Renal cortex interstitium (tissue), 11 donors: ENCODE results near the gene LMOD1. TPM values are rescaled to one million over a fixed set of nuclear protein-coding genes. Genes with fewer than 3 reads are reported as not detected.

Experiments
- DNase-seq, 11 donors: peaks; one replicate each; pipeline ENCODE4 v3.0.0-alpha.2; 2013; ENCODE audit warnings: low read depth in 9 of 11, low spot score in 4 of 11; ENCODE audit errors: extremely low read depth in 1 of 11
- polyA plus RNA-seq, 3 donors: library from polyadenylated mRNA; unstranded; fragments of 120-200 nt; gene quantifications; one replicate each; pipeline ENCODE4 v1.2.1, GENCODE V29; 2013; ENCODE audit not compliant: insufficient read length in 3 of 3

Gene LMOD1
- polyA plus RNA-seq, 3 donors, result 3.4 to 5.2 (median 4.3) TPM

- no peak for DNase-seq
These were observed 47.4 kb downstream of the LMOD1 start for GRCh38 chr1:201898992-201899391.

DNA sequence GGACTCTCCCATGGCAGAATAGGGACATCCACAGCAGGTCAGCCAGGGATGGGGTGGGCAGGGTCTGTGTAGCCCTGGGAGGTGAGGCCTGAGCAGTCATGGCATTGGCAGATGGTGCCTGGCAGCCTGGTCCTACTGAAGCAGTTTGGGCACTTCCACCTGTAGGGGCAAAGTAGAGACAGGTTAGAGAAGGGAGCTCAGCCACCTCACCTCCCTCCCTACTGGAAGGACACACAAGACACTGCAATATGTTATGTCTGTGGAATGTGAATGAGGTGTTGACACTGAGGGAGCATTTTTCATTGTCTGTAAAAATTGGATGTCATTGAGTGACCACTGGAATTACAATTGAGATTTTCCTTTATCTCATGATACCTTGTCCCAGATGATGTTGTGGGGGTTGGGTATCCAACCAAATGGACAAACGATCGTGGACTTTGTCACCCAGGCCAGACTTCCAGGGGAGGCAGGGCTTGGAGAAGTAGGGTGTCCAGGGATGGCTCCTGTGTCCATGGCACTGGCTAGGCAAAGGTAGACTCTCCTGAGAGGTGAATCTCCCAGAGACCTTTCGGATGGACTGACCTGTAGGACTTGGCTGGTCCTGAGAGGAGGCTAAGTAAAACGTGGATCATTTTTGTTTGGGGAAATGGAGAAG lies 48.0 kb downstream of the LMOD1 start:
- DNase-seq, result no peak

DNA sequence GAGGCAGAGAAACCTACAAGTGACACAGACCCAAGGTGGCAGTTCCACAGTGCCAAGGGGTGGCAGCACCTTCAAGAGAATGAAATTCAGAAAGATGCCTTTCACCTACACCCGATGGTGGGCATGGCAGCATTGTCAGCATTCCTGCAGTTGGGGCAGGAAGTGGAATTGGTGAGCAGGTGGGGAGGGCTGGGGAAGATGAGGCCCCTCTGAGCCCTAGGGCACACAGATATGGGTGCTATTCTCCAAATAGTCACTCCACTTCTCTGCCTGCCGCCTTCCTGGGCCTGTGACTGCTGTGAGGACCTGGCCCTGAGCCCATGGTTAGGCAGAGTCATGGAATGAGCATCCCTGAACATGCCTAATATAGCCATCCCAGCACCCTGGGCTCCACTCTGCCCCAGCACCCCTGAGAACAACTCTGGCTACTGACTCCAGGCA lies 49.4 kb downstream of the LMOD1 start:
- DNase-seq, result no peak

- peak; percentile 68 to 85 (median 81) for DNase-seq
These were observed 50.2 kb downstream of the LMOD1 start for GRCh38 chr1:201895913-201896807.

DNA sequence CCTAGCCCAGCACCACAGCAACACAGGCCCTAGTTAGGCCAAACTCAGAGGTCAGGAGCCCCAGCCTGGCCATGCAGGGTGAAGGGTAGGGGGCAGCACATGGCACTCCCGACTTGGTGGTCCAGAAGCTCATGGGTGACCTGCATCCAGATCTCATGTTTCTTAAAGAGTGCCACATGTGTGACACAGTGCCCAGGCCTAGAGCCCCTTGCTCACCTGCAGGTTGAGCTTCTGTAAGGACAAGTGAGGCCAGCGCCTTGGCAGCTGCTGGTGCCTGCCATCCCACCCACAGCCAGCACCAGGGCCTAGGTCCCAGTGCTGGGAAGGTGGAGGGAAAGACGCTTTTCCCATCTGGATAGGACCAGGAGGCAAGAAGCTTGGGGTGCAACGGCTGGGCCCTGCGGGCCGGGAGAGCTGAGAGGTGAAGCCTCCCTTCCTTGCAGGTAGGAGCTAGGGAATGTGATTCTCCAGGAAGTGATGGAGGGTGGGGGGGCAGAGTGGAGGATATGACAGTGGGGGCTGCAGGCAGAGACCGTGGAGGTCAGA lies 51.2 kb downstream of the LMOD1 start:
- no peak for DNase-seq

GRCh38 chr1:201894343-201895119 lies 51.8 kb downstream of the LMOD1 start:
- DNase-seq, result no peak

DNA sequence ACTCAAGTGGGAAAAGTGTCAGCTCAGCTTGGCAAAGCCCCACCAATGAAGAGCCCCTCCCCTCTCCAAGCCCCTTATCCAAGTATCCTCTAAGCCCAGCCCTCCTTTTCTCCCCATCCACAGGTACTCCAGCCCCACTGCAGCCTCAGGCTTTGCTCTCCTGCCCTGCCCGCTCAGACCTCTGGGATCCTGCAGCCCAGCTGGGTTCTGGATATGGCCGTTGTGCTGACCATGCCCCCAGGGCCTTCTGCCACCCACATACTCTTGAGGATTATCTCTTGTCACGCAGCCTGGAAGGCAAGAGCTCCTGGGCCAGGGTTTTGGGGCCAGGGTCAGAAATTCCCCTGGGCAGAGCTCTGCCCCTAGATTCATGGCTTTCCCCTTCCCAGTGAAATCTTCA lies 52.9 kb downstream of the LMOD1 start:
- no peak for DNase-seq

GRCh38 chr1:201892211-201892610 lies 54.1 kb downstream of the LMOD1 start:
- no peak for DNase-seq

DNA sequence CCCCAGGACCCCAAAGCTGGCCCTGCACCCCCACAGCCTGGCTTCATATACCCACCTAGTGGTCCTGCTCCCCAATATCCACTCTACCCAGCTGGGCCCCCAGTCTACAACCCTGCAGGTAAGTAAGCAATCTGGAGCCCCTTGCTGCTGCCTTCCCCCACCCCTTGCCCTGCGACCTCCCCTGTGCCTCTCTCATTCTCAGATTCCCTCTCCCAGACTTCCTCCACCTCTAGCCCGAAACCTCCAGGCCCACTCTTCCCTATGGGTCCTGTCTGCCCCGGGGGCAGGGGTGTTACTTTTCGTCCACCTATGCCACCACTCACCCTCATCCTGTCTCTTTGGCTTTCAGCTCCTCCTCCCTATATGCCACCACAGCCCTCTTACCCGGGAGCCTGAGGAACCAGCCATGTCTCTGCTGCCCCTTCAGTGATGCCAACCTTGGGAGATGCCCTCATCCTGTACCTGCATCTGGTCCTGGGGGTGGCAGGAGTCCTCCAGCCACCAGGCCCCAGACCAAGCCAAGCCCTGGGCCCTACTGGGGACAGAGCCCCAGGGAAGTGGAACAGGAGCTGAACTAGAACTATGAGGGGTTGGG lies 54.8 kb downstream of the LMOD1 start:
- no peak for DNase-seq

- DNase-seq, result no peak
These were observed 55.4 kb downstream of the LMOD1 start for GRCh38 chr1:201890806-201891450.

GRCh38 chr1:201890223-201890622 lies 56.1 kb downstream of the LMOD1 start:
- no peak for DNase-seq

GRCh38 chr1:201889090-201889968 lies 57.0 kb downstream of the LMOD1 start:
- DNase-seq, result no peak

GRCh38 chr1:201888282-201889089 lies 57.9 kb downstream of the LMOD1 start, which contains the start of gene SHISA4:
Gene SHISA4, plus strand, starts transcription at chr1:201888898. Its CDS starts 97 bp downstream, at chr1:201888995.
- peak in 9 of 11 donors; percentile 45 to 67 (median 52) for DNase-seq

GRCh38 chr1:201887116-201887866 lies 59.1 kb downstream of the LMOD1 start:
- DNase-seq, result no peak

DNA sequence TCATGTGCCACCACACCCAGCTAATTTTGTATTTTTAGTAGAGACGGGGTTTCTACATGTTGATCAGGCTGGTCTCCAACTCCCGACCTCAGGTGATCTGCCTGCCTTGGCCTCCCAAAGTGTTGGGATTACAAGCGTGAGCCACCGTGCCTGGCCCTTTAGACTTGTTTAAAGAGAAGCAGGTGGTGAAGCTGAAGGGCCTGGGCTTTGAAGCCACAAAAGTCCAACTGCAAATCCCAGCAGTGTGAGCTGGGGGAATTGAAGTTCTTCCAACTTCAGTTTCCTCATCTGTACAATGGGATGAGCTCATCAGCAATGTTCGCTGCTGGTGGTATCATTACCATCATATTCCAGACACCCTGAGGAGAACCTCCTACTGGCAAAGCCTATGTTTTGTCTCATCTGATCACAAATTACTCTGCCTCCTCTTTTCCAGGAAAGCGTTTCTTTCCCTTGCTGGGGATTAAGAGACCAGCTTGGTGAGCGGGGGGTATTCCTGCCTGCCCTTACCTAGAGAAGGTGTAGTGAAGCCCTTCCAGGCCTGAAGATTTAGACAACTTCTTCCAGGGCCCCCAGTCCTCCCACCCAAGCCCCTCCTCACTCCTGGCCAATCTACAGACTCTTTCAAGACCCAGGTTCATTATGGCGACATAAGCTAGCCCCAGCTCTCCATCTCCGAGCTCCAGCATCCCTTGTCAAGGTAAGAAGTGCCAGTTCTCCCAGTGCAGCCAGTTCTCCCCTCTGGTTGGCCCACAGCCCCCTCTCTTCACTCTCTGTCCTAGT lies 60.1 kb downstream of the LMOD1 start:
- no peak for DNase-seq
